Esophagus mucosa (tissue), 1 donor: ENCODE measurements around the gene NEK7. TPM values are rescaled to one million over a fixed set of nuclear protein-coding genes. Genes with fewer than 3 reads are reported as not detected.
"Not testable (repeated sequence)": the region's sequence is repeated elsewhere in the genome, so short reads cannot be mapped to it uniquely, and the experiment has no call there.

Experiments
- ATAC-seq: fragments of 200-7000 bp; cut with Tn5 transposase; one replicate; pipeline ENCODE4 v1.9.1; 2020
- total RNA-seq: library from RNA; stranded (reverse); gene quantifications from one replicate; pipeline ENCODE4 v1.2.4, GENCODE V29; 2023
- donor health status: DM: yes; HTN: yes; CAD: no.

NEK7 gene
- total RNA-seq, 1 donor from 2014 or later: 29.9 TPM

- ATAC-seq: no peak
Measured at GRCh38 chr1:198291924-198292323, 135.1 kb downstream of the NEK7 start.

- ATAC-seq: no peak
Measured at GRCh38 chr1:198295225-198295624, 138.4 kb downstream of the NEK7 start.

GRCh38 chr1:198295971-198296370 is 139.2 kb downstream of the NEK7 start:
- ATAC-seq: no peak

DNA sequence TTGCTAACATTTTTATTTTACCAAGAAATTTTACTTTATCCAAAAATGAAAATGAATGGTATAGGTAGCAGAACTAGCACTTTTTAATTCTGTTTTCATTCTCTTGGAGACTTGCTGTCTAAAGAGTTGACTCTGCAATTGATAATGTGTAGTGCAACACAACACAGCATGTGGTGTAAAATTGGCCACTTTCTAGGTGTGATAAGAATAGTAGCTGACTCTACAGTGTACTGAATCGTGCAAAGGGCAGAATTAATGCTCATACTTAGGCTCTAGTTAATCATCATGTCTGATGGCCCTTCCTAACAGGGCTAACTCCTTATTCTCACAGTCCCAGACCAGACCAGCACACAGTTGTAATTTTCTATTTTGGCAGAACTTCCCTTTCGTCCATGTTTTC is 140.5 kb downstream of the NEK7 start:
- ATAC-seq: no peak

DNA sequence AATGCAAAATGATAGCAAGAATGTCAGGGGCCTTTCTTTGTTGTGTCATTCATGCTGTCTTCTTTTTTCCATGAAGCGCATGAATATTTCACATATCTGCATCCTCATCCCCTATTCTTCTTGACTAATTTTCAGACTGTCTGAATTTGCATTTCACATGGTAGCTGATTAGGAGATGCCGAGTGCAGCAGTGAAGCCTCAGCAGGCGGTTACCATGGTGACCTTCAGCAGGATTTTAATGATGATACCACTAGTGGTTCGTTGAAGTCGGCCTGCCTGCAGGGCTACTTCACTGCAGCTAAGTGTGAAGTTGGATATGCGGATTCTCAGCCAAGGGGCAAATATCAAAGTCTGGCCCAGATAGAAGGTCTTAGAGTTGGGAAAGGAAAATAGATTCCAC is 141.8 kb downstream of the NEK7 start:
- no peak for ATAC-seq

DNA sequence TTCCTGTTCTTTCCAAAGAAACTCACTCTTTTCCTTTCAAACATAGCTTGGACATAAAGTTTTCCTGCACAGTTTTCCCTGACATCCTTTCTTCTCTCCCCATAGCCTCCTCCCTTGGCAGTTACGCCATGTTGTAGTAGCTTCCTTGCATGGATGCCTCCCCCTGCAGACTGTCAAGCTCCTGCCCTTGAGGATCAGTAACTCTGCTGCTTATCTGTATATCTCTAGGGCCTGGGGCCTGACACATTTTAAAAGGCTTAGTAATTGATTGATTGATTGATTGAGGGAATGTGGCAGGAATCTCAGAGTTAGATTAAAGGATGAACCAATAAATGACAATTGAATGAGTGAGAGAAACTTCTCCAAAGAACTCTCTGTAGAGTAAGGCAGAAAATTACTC is 143.7 kb downstream of the NEK7 start:
- ATAC-seq: no peak

- no peak for ATAC-seq
Measured at GRCh38 chr1:198304431-198304830, 147.6 kb downstream of the NEK7 start.

DNA sequence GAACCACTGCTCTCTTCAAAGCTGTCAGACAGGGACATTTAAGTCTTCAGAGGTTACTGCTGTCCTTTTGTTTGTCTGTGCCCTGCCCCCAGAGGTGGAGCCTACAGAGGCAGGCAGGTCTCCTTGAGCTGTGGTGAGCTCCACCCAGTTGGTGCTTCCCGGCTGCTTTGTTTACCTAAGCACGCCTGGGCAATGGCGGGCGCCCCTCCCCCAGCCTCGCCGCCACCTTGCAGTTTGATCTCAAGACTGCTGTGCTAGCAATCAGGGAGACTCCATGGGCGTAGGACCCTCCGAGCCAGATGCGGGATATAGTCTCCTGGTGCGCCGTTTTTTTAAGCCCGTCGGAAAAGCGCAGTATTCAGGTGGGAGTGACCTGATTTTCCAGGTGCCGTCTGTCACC is 158.0 kb downstream of the NEK7 start:
- not testable (repeated sequence) for ATAC-seq

DNA sequence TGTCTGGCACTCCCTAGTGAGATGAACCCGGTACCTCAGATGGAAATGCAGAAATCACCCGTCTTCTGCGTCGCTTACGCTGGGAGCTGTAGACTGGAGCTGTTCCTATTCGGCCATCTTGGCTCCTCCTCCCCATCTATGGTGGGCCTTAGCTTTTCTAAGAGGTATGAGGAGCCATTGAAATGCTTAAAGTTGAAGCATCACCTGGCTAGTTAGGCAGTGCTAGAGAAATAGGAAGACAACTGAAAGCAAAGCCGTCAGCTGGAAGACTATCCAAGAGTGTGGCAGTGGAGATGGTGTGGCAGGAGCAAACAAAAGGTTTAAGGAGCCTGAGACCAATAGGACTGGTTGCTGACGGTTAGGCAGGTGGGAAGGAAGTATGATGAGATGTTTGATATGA is 158.5 kb downstream of the NEK7 start:
- ATAC-seq: not testable (repeated sequence)

GRCh38 chr1:198316546-198317100 is 159.8 kb downstream of the NEK7 start:
- ATAC-seq: no peak

DNA sequence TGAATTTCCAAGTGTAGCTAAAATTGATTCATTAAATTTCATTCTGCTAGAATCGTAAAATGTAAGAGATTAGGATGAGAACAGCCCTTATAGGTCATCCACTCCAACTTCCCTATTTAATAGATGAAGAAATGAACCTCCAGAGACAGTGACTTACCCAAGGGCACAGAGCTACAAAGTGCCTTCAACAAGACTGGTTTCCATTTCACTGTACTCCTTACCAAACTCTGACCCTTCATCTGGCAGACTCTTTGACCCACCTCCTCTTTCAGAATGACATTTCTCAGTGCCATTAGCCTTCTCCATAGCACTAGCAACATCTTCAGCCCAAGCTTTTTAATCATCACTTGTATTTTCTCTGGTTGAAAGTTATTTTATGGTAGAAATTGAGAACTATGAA is 161.3 kb downstream of the NEK7 start:
- ATAC-seq: no peak

GRCh38 chr1:198320759-198321158 is 164.0 kb downstream of the NEK7 start:
- ATAC-seq: no peak

- ATAC-seq: no peak
Measured at GRCh38 chr1:198326232-198326631, 169.4 kb downstream of the NEK7 start.

GRCh38 chr1:198326915-198327314 is 170.1 kb downstream of the NEK7 start:
- no peak for ATAC-seq

- no peak for ATAC-seq
Measured at GRCh38 chr1:198328458-198329032, 171.7 kb downstream of the NEK7 start.

GRCh38 chr1:198330982-198331615 is 174.3 kb downstream of the NEK7 start:
- no peak for ATAC-seq

DNA sequence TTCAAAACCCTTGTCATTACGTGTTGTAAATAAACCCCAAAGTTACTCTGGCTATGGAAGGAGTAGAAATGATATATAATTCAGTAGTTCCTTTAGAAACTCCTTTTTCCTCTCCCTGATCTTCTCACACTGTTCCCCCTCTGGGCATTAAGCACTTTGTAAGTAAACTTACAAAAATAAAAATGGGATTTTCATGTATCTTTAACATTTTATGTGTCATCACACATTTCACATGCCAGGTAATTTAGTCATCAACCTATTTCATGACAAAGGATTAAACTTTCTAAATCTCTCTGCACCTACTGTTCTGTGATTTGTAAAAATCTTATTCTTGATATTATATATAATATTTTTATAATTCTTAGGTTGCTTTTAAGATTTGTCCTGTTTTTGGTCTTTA is 176.9 kb downstream of the NEK7 start:
- no peak for ATAC-seq

- no peak for ATAC-seq
Measured at GRCh38 chr1:198335663-198336062, 178.9 kb downstream of the NEK7 start.

DNA sequence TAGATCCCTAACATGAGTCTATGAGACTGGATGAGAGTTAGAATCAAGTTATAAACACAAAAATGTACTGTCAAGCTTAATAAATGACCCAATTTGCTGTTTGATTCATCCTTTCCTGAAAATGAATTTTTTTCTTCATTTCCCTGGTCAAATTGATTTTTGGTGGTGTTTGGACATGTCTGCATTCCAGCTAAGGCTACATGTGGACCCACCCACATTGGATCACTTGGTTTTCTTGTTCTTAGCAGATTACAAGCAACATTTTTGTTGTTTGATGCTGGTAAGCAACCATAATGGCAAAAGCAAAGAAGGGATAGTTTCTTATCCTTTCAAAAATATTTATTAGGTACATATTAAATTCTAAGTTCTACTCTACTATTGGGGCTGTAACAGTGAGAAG is 181.1 kb downstream of the NEK7 start:
- no peak for ATAC-seq

GRCh38 chr1:198340139-198340538 is 183.3 kb downstream of the NEK7 start:
- no peak for ATAC-seq

DNA sequence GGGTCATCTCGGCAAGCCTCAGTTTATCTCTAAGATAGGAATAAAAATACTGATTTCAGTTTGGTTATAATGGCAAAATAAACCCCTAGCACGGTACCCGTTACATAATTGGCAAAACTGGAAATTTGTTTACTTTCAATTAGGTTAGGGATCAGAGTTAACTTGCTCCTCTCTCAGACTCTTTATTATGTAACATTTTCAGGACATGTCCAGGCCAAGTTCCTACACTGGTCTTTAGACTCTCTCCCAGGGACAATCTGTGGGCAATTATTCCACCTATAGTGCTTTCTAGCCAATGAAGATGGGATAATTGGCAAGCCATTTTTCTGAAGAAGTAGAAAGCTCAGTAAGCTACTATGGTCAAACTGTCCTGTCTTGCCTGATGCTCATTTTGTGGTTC is 189.4 kb downstream of the NEK7 start:
- no peak for ATAC-seq

DNA sequence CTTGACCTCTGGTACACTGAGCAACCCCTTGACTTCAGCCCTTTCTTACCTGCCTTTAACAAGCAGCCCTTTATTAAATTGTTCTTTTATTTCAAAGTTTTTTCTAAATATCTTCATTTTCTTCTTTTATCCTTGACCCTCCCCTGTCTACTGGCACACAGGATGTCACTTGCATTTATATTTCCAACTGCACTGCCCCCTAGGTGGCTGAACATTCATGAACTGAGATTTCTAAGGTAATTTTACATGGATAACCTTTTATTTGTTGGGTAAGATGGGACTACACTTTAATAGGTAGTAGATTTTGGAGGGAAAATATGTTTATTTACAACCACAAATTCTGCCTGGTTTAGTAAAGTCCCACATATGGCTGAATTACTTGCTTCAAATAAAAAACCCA is 193.7 kb downstream of the NEK7 start:
- no peak for ATAC-seq

DNA sequence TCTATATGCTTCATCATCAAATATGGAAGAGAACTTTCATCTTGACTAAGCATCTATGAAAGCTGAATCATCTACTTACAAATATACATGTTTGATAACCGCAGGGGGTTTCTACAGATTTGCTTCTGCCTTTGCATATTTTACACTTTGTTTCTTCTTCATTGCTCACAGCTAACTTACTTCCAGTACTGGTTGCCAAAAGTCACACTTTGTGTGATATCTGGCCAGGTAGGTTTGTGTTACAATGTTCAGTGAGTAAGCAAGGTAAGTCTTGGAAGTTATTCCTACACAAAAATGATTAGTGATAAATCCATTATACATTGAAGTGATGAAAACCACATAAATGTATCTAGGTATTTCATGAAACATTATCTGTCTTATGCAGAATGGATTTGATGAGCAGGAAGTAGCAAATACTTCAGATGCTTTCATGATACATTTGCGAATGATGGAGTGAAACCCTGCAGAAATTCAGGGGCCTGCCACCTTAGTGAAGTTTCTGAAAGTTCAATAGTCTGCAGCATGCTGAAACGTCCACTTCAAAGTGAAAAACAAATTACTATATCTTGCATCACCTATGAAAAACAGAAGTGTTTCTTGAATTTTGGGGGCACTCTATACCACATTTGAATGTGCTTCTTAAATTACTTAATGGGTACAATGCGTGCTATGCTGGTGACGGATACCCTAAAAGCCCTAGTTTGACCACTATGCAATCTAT is 196.3 kb downstream of the NEK7 start:
- no peak for ATAC-seq

- no peak for ATAC-seq
Measured at GRCh38 chr1:198357937-198358336, 201.1 kb downstream of the NEK7 start.
